SK-N-SH (cell line): ENCODE data around the gene C8A. TPM values are rescaled to one million over a fixed set of nuclear protein-coding genes. Genes with fewer than 3 reads are reported as not detected.

Source experiments
- CTCF ChIA-PET: fragments of 300-600, 350-600 bp; formaldehyde crosslinking; extraction: SDS; loops from one replicate; lab custom pipeline; 2021; lab: Yijun Ruan, JAX
- POLR2A ChIA-PET: fragments of 350-600 bp; sonication (Branson Sonifier 250); formaldehyde crosslinking; extraction: SDS; loops from one replicate; lab custom pipeline; 2020; ENCODE audit warnings: antibody characterized with exemption, inconsistent platforms; lab: Yijun Ruan, JAX
- DNase-seq: peaks from one replicate; pipeline ENCODE4 v3.0.0; 2012
- H2AFZ ChIP-seq: fragments of 200-600 bp; sonication (generic); 2 replicates; pipeline ENCODE4 v1.8.1; 2016; ENCODE audit warnings: antibody characterized with exemption, mild to moderate bottlenecking, low read depth
- H3F3A ChIP-seq: fragments of 200-600 bp; sonication (generic); replicated peaks from 2 replicates; pipeline ENCODE3; 2016; ENCODE audit warnings: antibody characterized with exemption, mild to moderate bottlenecking; ENCODE audit not compliant: insufficient read depth
- H3K27ac ChIP-seq, 2 experiments: fragments of 200-500 bp in 1 of 2; fragments of 200-600 bp in 1 of 2; sonication (Bioruptor generic) in 1 of 2; sonication (generic), shearing (Covaris generic) in 1 of 2; 2 replicates each; pipeline versions ENCODE4 v1.5.1 to v1.6.1; 2014 to 2016; ENCODE audit warnings: low read depth in 2 of 2, inconsistent platforms in 1 of 2, low read length in 1 of 2, mild to moderate bottlenecking in 1 of 2, mixed read lengths in 1 of 2
- H3K27me3 ChIP-seq: fragments of 200-600 bp; sonication (generic), shearing (Covaris generic); 2 replicates; pipeline ENCODE4 v1.6.1; 2016; ENCODE audit warnings: mixed run types; ENCODE audit not compliant: insufficient read depth
- H3K36me3 ChIP-seq, 2 experiments: fragments of 200-500 bp in 1 of 2; fragments of 200-600 bp in 1 of 2; sonication (Bioruptor generic) in 1 of 2; sonication (generic) in 1 of 2; replicated peaks in 1 of 2; 2 replicates each; pipeline versions ENCODE3 to v1.5.1; 2014 to 2016; ENCODE audit warnings: low read length in 1 of 2, mild to moderate bottlenecking in 1 of 2; ENCODE audit not compliant: insufficient read depth in 2 of 2, control insufficient read depth in 1 of 2
- H3K4me1 ChIP-seq, 2 experiments: fragments of 200-500 bp in 1 of 2; fragments of 200-600 bp in 1 of 2; sonication (Bioruptor generic) in 1 of 2; sonication (generic), shearing (Covaris generic) in 1 of 2; 2 replicates each; pipeline versions ENCODE4 v1.5.1 to v1.6.1; 2014 to 2016; ENCODE audit warnings: low read depth in 1 of 2, low read length in 1 of 2, mixed run types in 1 of 2; ENCODE audit not compliant: insufficient read depth in 2 of 2, control insufficient read depth in 1 of 2
- H3K4me2 ChIP-seq: fragments of 200-600 bp; sonication (generic), shearing (Covaris generic); 2 replicates; pipeline ENCODE4 v1.6.1; 2017; ENCODE audit warnings: mixed run types
- H3K4me3 ChIP-seq, 2 experiments: fragments of 200-500 bp in 1 of 2; fragments of 200-600 bp in 1 of 2; sonication (Bioruptor generic) in 1 of 2; sonication (generic), shearing (Covaris generic) in 1 of 2; 2 replicates each; pipeline versions ENCODE4 v1.5.1 to v1.8.1; 2014 to 2016; ENCODE audit warnings: low read depth in 2 of 2, inconsistent platforms in 1 of 2, low read length in 1 of 2, mild to moderate bottlenecking in 1 of 2, mixed read lengths in 1 of 2, moderate library complexity in 1 of 2
- H3K79me2 ChIP-seq: fragments of 200-600 bp; sonication (generic); 2 replicates; pipeline ENCODE4 v1.8.1; 2017; ENCODE audit warnings: mild to moderate bottlenecking; ENCODE audit not compliant: insufficient read depth
- H3K9ac ChIP-seq: fragments of 200-600 bp; sonication (generic); 2 replicates; pipeline ENCODE4 v1.6.1; 2017; ENCODE audit warnings: mixed run types
- H3K9me2 ChIP-seq: fragments of 200-600 bp; sonication (generic); 2 replicates; pipeline ENCODE4 v1.6.1; 2017; ENCODE audit warnings: mixed run types
- H3K9me3 ChIP-seq: fragments of 200-600 bp; sonication (generic); 2 replicates; pipeline ENCODE4 v1.6.1; 2017; ENCODE audit warnings: mixed run types, mild to moderate bottlenecking, moderate library complexity
- H4K20me1 ChIP-seq: fragments of 200-600 bp; sonication (generic); 2 replicates; pipeline ENCODE4 v1.6.1; 2017; ENCODE audit warnings: mild to moderate bottlenecking, mixed run types; ENCODE audit not compliant: insufficient read depth
- CHD2 ChIP-seq: fragments of 150-350 bp; IDR thresholded peaks from 2 replicates; pipeline ENCODE4 v1.6.1; 2018; ENCODE audit warnings: low read length; ENCODE audit not compliant: partially characterized antibody
- ELF1 ChIP-seq: IDR thresholded peaks from 2 replicates; pipeline ENCODE4 v1.4.0; 2012
- EP300 ChIP-seq, 2 experiments: IDR thresholded peaks; 2 replicates each; pipeline versions ENCODE4 v1.4.0 to v1.6.1; 2012; ENCODE audit warnings: borderline replicate concordance in 1 of 2, low read depth in 1 of 2, low read length in 1 of 2
- EZH2phosphoT487 ChIP-seq: fragments of 200-600 bp; sonication (generic); IDR thresholded peaks from 2 replicates; pipeline ENCODE4 v1.6.1; 2017; ENCODE audit warnings: low read depth, mixed run types, mild to moderate bottlenecking, antibody characterized with exemption, moderate library complexity, borderline replicate concordance
- FOSL2 ChIP-seq: IDR thresholded peaks from 2 replicates; pipeline ENCODE4 v1.4.0; 2012; ENCODE audit warnings: low read depth, mild to moderate bottlenecking, moderate library complexity, borderline replicate concordance
- MXI1 ChIP-seq: IDR thresholded peaks from 2 replicates; pipeline ENCODE4 v1.6.1; 2012; ENCODE audit warnings: mild to moderate bottlenecking, low read depth, low read length, improper control_type of control experiment
- NFIC ChIP-seq: IDR thresholded peaks from 2 replicates; pipeline ENCODE4 v1.4.0; 2012; ENCODE audit warnings: borderline replicate concordance
- RAD21 ChIP-seq: IDR thresholded peaks from 2 replicates; pipeline ENCODE4 v1.6.1; 2012; ENCODE audit warnings: mild to moderate bottlenecking, low read length
- RCOR1 ChIP-seq: fragments of 150-350 bp; IDR thresholded peaks from 2 replicates; pipeline ENCODE4 v1.6.1; 2017; ENCODE audit warnings: antibody characterized with exemption, low read length
- RFX5 ChIP-seq: IDR thresholded peaks from 2 replicates; pipeline ENCODE4 v1.6.1; 2012; ENCODE audit warnings: mild to moderate bottlenecking, improper control_type of control experiment, low read length
- SIN3A ChIP-seq: IDR thresholded peaks from 2 replicates; pipeline ENCODE4 v1.6.1; 2012; ENCODE audit warnings: low read depth, mild to moderate bottlenecking, low read length, moderate library complexity, borderline replicate concordance
- TEAD4 ChIP-seq: IDR thresholded peaks from 2 replicates; pipeline ENCODE4 v1.4.0; 2012; ENCODE audit warnings: mild to moderate bottlenecking, borderline replicate concordance; ENCODE audit not compliant: insufficient read depth
- WGBS: methylation state at CpG from one replicate; pipeline ENCODE4 v1.1.6; 2017; ENCODE audit warnings: low lambda C conversion rate; 5-methylcytosine and 5-hydroxymethylcytosine counted together
- polyA plus RNA-seq, 3 experiments: library from polyadenylated mRNA; depleted of rRNA; stranded (reverse); fragments of >200 nt; gene quantifications; 2 replicates each; pipeline ENCODE4 v1.2.3, GENCODE V29; 2012
- TF ChIP-seq, protein P1 (sequence below): IDR thresholded peaks from 2 replicates; pipeline ENCODE4 v1.4.0; 2012; ENCODE audit warnings: low read depth, borderline replicate concordance
- TF ChIP-seq, protein P2 (sequence below): IDR thresholded peaks from 2 replicates; pipeline ENCODE4; 2012
- TF ChIP-seq, protein P3 (sequence below): IDR thresholded peaks from 2 replicates; pipeline ENCODE4 v1.4.0; 2012; ENCODE audit warnings: low read depth
- TF ChIP-seq, protein P4 (sequence below): fragments of 150-350 bp; IDR thresholded peaks from 2 replicates; pipeline ENCODE4 v1.6.1; 2017; ENCODE audit warnings: antibody characterized with exemption, low read length, low read depth, borderline replicate concordance

Gene C8A
- polyA plus RNA-seq, 1 of the 3 experiments (the other 2 are of a cell fraction), result not detected

DNA sequence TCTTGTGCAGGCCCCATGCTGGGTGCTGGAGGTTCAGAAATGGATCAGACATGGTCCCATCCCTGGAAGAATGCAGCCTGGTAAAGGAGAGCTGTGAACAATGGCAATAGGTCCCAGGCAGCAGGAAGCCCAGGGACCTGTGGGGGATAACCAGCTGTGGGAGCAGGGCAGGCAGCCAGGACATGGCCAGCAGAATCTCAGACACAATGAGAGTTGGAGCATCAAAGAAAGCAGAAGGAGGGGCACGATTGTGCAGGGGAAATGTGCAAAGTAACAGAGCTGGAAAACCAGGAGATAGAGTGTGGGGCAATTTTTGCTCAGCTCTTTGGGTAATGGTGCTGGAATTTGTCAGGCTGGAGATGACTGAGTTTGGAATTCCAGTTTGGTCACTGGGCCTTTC is 66.9 kb downstream of the C8A start:
- Histone ChIP-seq H4K20me1 (no peaks in the 10 kb centered on the region), H3K9ac (no peak overlapping the region), H3K27me3 (no peaks in the 10 kb centered on the region), H3K9me2 (no peaks in the 10 kb centered on the region), H3K36me3 (no peaks in the 10 kb centered on the region), H3K27ac (no peak overlapping the region), H3K4me3 (no peak overlapping the region), H3K4me2 (no peak overlapping the region), H2AFZ (no peak overlapping the region), H3K4me1 (peaks cover 0 to 11% of the 10 kb centered on the region in 2 experiments; a peak in 2 of 4 replicates), H3K79me2 (no peaks in the 10 kb centered on the region), H3K9me3 (no peaks in the 10 kb centered on the region), H3F3A (no peaks in the 10 kb centered on the region)
- ChIA-PET CTCF (no interaction called here), POLR2A (no interaction called here)
- 9% methylated on average over 1 of the region's 1 CpG for WGBS
- DNase-seq, result peak; percentile 17
- no peak for TF ChIP-seq ELF1
- TF ChIP-seq, protein P1, sequence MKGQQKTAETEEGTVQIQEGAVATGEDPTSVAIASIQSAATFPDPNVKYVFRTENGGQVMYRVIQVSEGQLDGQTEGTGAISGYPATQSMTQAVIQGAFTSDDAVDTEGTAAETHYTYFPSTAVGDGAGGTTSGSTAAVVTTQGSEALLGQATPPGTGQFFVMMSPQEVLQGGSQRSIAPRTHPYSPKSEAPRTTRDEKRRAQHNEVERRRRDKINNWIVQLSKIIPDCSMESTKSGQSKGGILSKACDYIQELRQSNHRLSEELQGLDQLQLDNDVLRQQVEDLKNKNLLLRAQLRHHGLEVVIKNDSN, result no peak

DNA sequence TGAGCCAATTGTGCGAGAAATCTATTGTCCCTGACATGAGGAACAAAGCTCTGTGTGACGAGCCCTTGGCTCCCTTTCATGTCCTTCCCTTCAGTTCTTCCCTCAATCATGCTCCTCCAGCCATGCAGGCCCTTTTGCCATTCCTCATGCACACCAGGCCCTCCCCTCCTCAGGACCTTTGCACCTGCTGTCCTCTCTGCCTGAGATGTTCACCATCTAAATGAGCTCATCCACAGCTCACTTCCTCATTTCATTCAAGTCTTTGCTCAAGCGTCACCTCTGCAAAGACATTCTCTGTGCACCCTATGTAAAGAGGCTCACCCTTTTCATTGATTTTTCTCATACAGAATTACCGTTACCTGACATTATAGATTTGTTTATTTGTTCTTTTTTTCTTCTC is 67.5 kb downstream of the C8A start:
- Histone ChIP-seq H3K36me3 (no peaks in the 10 kb centered on the region), H3K27me3 (no peaks in the 10 kb centered on the region), H3K79me2 (no peaks in the 10 kb centered on the region), H3K9me2 (no peaks in the 10 kb centered on the region), H2AFZ (no peak overlapping the region), H3K9me3 (no peaks in the 10 kb centered on the region), H4K20me1 (no peaks in the 10 kb centered on the region), H3K9ac (no peak overlapping the region), H3K27ac (no peak overlapping the region), H3K4me1 (peaks cover 0 to 8% of the 10 kb centered on the region in 2 experiments; a peak in 1 of 4 replicates), H3K4me2 (no peak overlapping the region), H3K4me3 (no peak overlapping the region), H3F3A (no peaks in the 10 kb centered on the region)
- TF ChIP-seq RAD21 (no peak), SIN3A (no peak), EP300 (IDR thresholded peaks at IDR 0.05; ENCODE audit: borderline replicate concordance in 1 of 2, low read depth in 1 of 2, low read length in 1 of 2) (no peak), MXI1 (no peak), ELF1 (no peak)
- TF ChIP-seq, protein P2, sequence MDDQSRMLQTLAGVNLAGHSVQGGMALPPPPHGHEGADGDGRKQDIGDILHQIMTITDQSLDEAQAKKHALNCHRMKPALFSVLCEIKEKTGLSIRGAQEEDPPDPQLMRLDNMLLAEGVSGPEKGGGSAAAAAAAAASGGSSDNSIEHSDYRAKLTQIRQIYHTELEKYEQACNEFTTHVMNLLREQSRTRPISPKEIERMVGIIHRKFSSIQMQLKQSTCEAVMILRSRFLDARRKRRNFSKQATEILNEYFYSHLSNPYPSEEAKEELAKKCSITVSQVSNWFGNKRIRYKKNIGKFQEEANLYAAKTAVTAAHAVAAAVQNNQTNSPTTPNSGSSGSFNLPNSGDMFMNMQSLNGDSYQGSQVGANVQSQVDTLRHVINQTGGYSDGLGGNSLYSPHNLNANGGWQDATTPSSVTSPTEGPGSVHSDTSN, result no peak
- TF ChIP-seq, protein P1, result no peak
- DNase-seq, result no peak
- 63% methylated on average over 4 of the region's 4 CpGs for WGBS
- POLR2A ChIA-PET, result no interaction called here
- CTCF ChIA-PET, result no interaction called here

DNA sequence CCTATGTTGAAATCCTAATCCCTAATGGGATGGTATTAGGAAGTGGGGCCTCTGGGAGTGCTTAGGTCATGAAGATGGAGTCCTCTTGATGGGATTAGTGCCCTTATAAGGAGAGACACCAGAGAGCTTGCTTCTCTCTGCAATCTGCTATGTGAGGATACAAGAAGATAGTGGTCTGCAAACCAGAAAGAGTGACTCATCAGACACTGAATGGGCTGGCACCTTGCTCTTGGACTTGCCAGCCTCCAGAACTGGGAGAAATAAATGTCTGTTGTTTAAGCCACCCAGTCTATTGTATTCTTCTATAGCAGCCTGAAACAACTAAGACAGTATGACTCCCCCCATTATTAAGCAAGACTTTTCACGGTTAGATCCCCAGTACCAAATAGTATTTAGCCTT is 67.9 kb downstream of the C8A start:
- WGBS, result 74% methylated on average over 1 of the region's 1 CpG
- H3K4me1 ChIP-seq, result peaks cover 0 to 6% of the 10 kb centered on the region in 2 experiments; a peak in 1 of 4 replicates
- H3K27me3 ChIP-seq, result no peaks in the 10 kb centered on the region
- no peak overlapping the region for H3K27ac ChIP-seq
- H3K4me3 ChIP-seq, result no peak overlapping the region
- no peak overlapping the region for H2AFZ ChIP-seq
- H3F3A ChIP-seq, result no peaks in the 10 kb centered on the region
- H3K9me2 ChIP-seq, result no peaks in the 10 kb centered on the region
- DNase-seq, result no peak
- no peaks in the 10 kb centered on the region for H4K20me1 ChIP-seq
- no peak overlapping the region for H3K9ac ChIP-seq
- POLR2A ChIA-PET, result no interaction called here
- H3K4me2 ChIP-seq, result no peak overlapping the region
- no peaks in the 10 kb centered on the region for H3K79me2 ChIP-seq
- CTCF ChIA-PET, result no interaction called here
- no peaks in the 10 kb centered on the region for H3K36me3 ChIP-seq
- no peaks in the 10 kb centered on the region for H3K9me3 ChIP-seq
- TF ChIP-seq RAD21 (no peak), CHD2 (no peak), SIN3A (no peak), FOSL2 (no peak), RFX5 (no peak), TEAD4 (no peak), RCOR1 (no peak), NFIC (no peak), EZH2phosphoT487 (no peak)
- TF ChIP-seq, protein P3, sequence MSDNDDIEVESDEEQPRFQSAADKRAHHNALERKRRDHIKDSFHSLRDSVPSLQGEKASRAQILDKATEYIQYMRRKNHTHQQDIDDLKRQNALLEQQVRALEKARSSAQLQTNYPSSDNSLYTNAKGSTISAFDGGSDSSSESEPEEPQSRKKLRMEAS, result no peak
- TF ChIP-seq, protein P4, sequence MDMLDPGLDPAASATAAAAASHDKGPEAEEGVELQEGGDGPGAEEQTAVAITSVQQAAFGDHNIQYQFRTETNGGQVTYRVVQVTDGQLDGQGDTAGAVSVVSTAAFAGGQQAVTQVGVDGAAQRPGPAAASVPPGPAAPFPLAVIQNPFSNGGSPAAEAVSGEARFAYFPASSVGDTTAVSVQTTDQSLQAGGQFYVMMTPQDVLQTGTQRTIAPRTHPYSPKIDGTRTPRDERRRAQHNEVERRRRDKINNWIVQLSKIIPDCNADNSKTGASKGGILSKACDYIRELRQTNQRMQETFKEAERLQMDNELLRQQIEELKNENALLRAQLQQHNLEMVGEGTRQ, result no peak
